Brain pericyte (primary cell): ENCODE data around the gene CCDC146.

Source experiments
- DNase-seq: peaks from one replicate; pipeline ENCODE4 v3.0.0-alpha.2; 2012; ENCODE audit warnings: low read depth, low spot score

CCDC146 gene

DNA sequence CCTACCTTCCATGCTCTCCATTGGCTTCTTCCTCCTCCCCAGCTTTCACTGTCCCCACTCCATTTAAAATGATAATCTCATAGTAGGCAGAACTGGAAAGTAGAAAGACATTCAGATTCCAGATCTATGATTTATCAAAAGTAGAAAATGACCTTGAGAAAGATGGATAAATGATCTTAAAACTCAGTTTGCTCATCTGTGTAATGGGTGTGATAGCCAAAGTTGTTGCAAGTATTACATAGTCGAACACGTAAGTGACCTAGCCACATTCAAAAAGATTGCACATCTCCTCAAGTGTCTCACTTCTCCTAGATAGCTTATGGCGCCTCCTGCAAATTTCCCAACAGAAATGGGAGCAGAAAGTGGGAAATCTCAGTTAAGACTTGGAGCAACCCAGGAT is 167.0 kb downstream of the CCDC146 start:
- DNase-seq, result no peak

DNA sequence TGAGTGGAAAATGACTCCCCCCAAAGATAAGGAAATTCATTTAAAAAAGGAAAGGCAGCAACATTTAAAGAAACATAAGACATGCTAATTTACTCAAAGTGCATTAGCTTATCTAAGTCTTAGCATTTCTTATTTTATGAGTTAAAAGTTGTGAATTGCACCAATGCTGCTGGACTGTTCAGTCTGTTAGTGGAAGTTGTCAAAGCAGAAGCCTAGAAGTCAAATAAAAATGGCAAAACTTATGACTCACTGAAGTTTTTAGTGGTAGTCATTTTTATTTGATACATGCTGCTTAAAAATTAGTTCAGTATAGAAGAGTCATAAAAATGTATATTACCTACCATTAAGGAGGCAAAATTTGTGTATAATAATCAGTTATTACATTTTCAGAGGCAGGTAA is 168.0 kb downstream of the CCDC146 start:
- DNase-seq, result no peak

- DNase-seq, result no peak
These were observed 170.6 kb downstream of the CCDC146 start for GRCh38 chr7:77293046-77293445.

GRCh38 chr7:77295549-77295948 is 173.1 kb downstream of the CCDC146 start:
- no peak for DNase-seq

DNA sequence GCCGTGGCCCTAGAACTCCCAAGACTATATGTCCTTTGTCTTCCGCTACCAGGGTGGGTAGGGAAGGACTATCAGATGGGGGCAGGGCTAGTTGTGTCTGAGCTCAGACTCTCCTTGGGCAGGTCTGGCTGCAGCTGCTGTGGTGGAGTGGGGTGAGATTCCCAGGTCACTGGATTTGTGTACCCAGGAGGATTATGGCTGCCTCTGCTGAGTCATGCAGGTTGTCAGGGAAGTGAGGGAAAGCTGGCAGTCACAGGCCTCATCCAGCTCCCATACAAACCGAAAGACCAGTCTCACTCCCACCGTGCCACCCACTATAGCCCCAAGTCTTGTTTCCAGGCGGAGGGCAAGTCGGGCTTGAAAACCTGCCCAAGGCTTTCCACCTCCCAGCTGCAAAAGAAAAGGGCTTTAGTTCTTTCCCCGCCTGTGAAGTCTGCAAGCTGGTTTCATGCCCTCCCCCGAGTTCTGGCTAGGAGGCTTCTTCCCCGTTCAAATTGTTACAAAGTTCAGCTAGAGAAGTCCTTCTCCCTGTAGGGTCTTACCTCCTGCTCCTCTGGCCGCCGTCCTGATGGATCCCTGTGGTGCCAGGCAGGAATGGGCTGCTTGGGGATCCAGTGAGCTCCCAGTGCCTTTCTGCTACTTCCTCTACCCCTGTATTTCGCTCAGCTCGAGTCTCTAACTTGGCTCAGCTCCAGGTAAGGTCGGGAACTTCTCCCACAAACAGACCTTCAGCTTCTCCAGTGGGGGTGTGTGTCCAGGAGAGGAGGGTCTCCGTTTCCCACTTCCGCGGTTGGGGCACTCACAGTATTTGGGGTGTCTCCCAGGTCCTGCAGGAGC is 184.0 kb downstream of the CCDC146 start:
- no peak for DNase-seq

GRCh38 chr7:77308792-77309191 is 186.4 kb downstream of the CCDC146 start:
- no peak for DNase-seq

- DNase-seq, result no peak
These were observed 187.4 kb downstream of the CCDC146 start for GRCh38 chr7:77309714-77310220.

DNA sequence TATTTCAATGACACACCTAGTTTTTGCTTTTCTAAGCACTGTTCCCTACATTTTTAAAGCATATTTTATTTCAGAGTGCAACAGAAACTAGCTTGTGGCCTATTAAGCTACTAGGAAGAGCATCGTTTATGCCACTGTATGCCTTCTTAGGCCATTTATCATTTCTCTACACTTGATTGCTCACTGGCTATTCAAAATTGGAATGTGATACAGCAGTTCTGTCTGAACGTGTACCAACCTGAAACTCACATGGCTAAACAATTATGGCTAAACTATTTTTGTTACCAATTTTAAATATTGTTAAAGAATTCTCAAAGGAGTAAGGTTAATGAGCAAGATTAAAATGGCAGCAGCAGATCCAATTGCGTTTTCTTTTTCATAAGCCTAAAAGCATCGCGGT is 188.6 kb downstream of the CCDC146 start:
- no peak for DNase-seq

DNA sequence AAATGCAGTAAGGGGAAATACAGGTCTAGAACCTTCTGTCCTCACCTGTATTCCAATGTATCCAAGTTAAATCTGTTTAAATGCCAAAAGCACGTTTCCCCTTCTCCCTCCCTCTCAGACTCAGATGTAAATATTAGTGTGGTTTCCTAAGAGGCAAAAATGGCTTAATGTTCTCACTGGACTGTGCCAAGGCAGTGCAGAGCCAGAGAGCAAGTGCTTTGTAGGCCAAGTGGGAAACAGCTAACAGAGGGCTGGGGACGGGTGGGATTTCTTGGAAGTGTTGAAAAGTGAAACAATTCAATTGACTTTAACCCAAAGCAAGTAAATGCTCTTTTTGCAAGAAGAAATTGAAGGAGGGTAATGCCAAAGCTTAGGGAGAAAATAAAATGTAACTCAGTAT is 190.7 kb downstream of the CCDC146 start:
- no peak for DNase-seq

DNA sequence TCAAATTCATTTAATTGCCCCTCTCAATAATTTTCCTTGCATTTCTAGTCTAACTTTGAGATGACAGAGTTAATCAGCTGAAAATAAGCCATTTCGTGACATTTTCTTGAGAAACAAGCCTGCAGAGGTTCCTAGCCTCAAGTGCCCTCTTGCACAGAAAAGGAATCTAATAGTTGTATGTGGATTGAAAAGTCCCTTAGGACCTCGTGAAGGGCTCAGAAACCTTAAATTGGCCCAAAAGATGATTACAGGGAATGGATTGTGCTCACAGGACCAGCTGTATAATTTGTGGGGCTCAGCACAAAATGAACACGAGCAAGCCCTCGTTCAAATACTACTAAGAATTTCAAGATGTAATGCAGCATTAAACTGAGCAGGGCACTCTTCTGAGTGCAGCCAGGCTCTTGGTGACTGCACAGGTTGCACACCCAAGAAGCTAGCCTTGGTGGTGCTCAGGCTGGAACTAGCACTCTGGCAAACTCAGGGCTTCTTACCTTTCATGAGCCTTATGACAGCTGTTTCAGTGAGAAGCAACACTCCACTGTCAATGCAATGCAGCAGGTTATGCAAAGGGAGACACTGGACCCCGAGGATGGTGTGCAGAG is 191.6 kb downstream of the CCDC146 start:
- DNase-seq, result no peak

DNA sequence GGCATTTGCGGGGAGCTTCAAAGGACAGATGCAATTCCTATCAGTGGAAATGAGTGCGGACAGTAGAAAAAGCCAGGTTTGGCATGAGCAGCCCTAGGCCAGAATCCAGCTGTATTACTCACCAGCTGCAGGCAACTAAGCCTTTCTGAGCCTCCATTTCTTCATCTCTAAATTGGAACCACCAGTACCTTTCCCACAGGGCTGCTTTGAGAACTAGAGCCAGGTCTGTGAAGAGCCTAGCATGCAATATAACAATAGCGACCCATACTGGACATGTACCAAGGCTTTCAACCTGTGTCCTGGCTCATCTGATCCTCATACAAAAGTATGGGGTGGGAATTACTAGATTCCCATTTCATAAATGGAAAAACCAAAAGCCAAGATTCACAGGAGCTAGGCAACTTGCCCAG is 192.8 kb downstream of the CCDC146 start:
- no peak for DNase-seq

- no peak for DNase-seq
These were observed 194.0 kb downstream of the CCDC146 start for GRCh38 chr7:77316219-77316978.

GRCh38 chr7:77318019-77318418 is 195.6 kb downstream of the CCDC146 start:
- no peak for DNase-seq

- DNase-seq, result no peak
These were observed 197.7 kb downstream of the CCDC146 start for GRCh38 chr7:77320137-77320536.

DNA sequence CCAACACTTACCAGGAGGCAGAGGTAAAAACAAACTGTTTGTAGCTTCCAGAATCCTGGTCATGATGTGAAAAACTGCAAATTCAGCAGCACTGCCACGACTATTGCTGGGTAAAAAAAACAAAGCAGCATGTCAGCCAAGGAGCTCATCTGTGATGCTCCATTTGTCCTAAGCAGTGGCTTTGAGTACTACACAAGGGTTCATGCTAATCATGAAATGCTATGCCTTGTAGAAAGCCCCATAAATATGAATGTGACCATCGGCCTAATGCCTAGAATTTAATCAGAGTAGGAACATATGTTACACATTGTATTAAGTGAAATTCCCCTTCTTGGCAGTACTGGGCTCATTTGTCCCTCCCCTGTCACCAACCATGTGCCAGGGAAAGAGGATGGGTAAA is 198.3 kb downstream of the CCDC146 start:
- DNase-seq, result no peak

DNA sequence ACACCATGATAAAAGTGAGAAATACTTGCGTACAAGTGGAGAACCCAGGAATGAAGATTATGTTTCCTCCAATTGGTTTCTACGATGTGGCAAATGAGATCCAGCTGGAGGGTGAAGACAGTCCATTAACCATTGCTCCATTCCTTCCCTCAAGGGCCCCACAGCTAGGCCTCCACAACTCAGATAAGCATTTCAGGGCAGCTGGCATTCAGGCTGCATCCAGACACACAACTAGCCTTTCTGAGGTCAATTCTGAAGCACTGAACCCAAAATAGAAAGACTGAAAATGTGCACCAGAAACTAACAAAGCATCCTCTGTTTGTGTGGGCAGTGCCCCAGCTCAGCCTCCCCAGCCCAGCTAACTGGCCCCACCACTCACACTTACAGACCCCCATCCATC is 198.9 kb downstream of the CCDC146 start:
- DNase-seq, result no peak

GRCh38 chr7:77326131-77326530 is 203.7 kb downstream of the CCDC146 start:
- DNase-seq, result no peak

DNA sequence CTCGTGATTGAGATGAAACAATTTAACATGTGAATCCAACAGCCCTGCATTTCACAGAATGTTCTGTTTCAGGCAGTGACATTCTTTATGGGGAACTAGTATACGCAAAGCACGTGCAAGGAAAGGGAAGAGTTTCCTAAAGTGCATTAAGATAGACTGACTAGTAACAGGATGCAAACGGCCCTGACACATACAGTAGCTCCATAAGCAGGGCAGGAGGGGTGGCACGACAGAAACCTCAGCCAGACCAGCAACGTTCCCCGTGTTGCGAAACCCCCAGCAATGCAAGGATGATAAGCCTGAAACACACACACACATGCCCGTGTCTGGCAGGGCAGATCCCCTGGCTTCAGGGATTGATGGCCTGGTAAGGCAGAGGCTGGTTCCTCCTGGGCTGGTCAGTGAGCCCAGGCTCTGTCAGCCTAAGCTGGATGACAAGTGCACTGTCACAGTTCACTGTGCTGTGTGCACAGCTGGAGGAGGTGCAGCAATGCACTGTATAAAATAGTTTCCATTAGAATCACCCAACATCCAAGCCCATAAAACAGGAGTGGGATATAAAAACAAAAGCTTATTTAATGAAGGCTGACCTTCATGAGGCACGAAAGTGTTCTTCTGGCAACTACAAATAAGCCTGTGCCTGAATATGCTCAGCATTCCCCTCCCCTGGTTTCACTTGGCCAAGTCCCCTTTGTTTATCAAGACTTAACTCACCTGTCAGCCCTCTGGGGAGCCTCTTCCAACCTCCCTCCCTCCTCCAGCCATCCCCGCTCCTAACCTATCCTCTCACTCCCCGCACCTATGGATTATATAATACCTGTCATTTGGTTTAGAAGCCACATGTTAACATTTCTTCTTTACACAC is 204.9 kb downstream of the CCDC146 start:
- DNase-seq, result no peak

GRCh38 chr7:77327932-77328628 is 205.7 kb downstream of the CCDC146 start:
- peak; percentile 21 for DNase-seq

DNA sequence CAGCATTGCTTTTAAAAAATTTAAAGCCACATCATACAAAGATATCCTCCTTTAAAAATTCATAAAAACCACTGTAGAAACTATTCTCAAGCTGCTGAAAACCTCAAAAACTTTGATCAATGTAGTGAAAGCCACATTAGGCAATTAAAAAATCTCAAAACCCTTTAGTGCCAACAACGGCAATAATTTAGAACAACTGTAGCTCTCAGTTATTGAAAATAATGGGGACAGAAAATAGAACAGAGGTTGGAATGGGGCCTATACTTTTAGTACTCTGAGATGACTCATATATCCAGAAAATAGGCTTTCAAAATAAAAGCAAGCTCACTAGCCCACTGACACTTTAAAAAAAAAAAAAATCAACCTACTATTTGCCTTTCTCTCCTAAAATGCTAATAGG is 206.3 kb downstream of the CCDC146 start:
- no peak for DNase-seq
